Endothelial cell of umbilical vein (primary cell): ENCODE data around the gene GORASP1. TPM values are rescaled to one million over a fixed set of nuclear protein-coding genes. Genes with fewer than 3 reads are reported as not detected.

Experiments
- BruUV-seq: library from RNA; stranded (reverse); fragments of 400-500 nt; replicated peaks from 2 replicates; lab custom pipeline; 2021; lab: Mats Ljungman, UMichigan
- CTCF ChIA-PET: fragments of 300-600, 350-600 bp; sonication (Branson Sonifier 250); formaldehyde crosslinking; loops from one replicate; lab custom pipeline; 2021; ENCODE audit warnings: antibody characterized with exemption, inconsistent platforms; lab: Charles Lee
- POLR2A ChIA-PET: fragments of 300-600, 350-600 bp; sonication (Branson Sonifier 250); formaldehyde crosslinking; loops from one replicate; lab custom pipeline; 2021; ENCODE audit warnings: antibody characterized with exemption, inconsistent platforms; lab: Charles Lee
- DNase-seq: peaks from one replicate; pipeline ENCODE4 v3.0.0-alpha.2; 2011; ENCODE audit warnings: low read depth, low spot score
- FAIRE-seq: peaks from 2 replicates; lab custom pipeline; 2011; peaks lifted over from hg19 to GRCh38; lab: Jason Lieb, UNC
- H2AFZ ChIP-seq: 2 replicates; pipeline ENCODE4 v1.6.0; 2012; ENCODE audit warnings: low read depth, low read length, control low read depth, inconsistent platforms
- H3K27ac ChIP-seq: 2 replicates; pipeline ENCODE4 v1.5.1; 2011; ENCODE audit warnings: low read depth, mild to moderate bottlenecking, control low read depth, low read length, moderate library complexity; ENCODE audit not compliant: insufficient read depth
- H3K27me3 ChIP-seq, 2 experiments: 2 replicates each; pipeline versions ENCODE4 v1.6.0 to v1.6.1; 2011; ENCODE audit warnings: low read length in 2 of 2, mixed read lengths in 1 of 2; ENCODE audit not compliant: control insufficient read depth in 2 of 2, insufficient read depth in 2 of 2
- H3K36me3 ChIP-seq, 2 experiments: 2 replicates in 1 of 2; 3 replicates in 1 of 2; pipeline ENCODE4 v1.5.1; 2011; ENCODE audit warnings: low read length in 2 of 2, mild to moderate bottlenecking in 1 of 2, moderate library complexity in 1 of 2; ENCODE audit not compliant: control insufficient read depth in 2 of 2, insufficient read depth in 2 of 2; ENCODE audit errors: extremely low read depth in 1 of 2
- H3K4me1 ChIP-seq: 3 replicates; pipeline ENCODE4 v1.5.1; 2011; ENCODE audit warnings: mild to moderate bottlenecking, low read length; ENCODE audit not compliant: control insufficient read depth, insufficient read depth; ENCODE audit errors: extremely low read depth
- H3K4me2 ChIP-seq: 2 replicates; pipeline ENCODE4 v1.6.1; 2011; ENCODE audit warnings: low read length, control low read depth, mixed read lengths; ENCODE audit not compliant: insufficient read depth
- H3K4me3 ChIP-seq, 3 experiments: fragments of 200-600 bp in 1 of 3; sonication (generic), shearing (Covaris generic) in 1 of 3; replicated peaks in 1 of 3; 2 replicates each; pipeline ENCODE4 v1.5.1; 2011 to 2016; ENCODE audit warnings: control low read depth in 3 of 3, low read length in 3 of 3, mild to moderate bottlenecking in 2 of 3, inconsistent platforms in 1 of 3, low read depth in 1 of 3, moderate library complexity in 1 of 3; ENCODE audit not compliant: insufficient read depth in 1 of 3
- H3K79me2 ChIP-seq: 2 replicates; pipeline ENCODE4 v1.6.0; 2012; ENCODE audit warnings: low read length, inconsistent platforms; ENCODE audit not compliant: control insufficient read depth, insufficient read depth
- H3K9ac ChIP-seq: replicated peaks from 2 replicates; pipeline ENCODE3; 2011; ENCODE audit warnings: low read length, control low read depth; ENCODE audit not compliant: insufficient read depth; ENCODE audit errors: extremely low read depth
- H3K9me1 ChIP-seq: replicated peaks from 3 replicates; pipeline ENCODE4 v1.6.0; 2011; ENCODE audit warnings: mild to moderate bottlenecking, low read length; ENCODE audit not compliant: control insufficient read depth, insufficient read depth; ENCODE audit errors: extremely low read depth
- H3K9me3 ChIP-seq: replicated peaks from 2 replicates; pipeline ENCODE4 v1.5.1; 2012; ENCODE audit warnings: low read length, inconsistent platforms; ENCODE audit not compliant: control insufficient read depth, insufficient read depth
- H4K20me1 ChIP-seq: replicated peaks from 2 replicates; pipeline ENCODE3; 2011; ENCODE audit warnings: mild to moderate bottlenecking, low read length; ENCODE audit not compliant: control insufficient read depth, insufficient read depth; ENCODE audit errors: extremely low read depth
- FOS ChIP-seq: IDR thresholded peaks from 2 replicates; pipeline ENCODE4 v1.6.1; 2011; ENCODE audit warnings: mild to moderate bottlenecking, low read length, moderate library complexity, borderline replicate concordance; ENCODE audit not compliant: insufficient read depth
- POLR2A ChIP-seq: IDR thresholded peaks from 2 replicates; pipeline ENCODE4 v1.6.1; 2012; ENCODE audit warnings: low read depth, mild to moderate bottlenecking, control low read depth, low read length
- POLR2AphosphoS5 ChIP-seq: IDR thresholded peaks from 2 replicates; pipeline ENCODE4 v1.6.1; 2012; ENCODE audit warnings: low read depth, mild to moderate bottlenecking, control low read depth, low read length, moderate library complexity; ENCODE audit not compliant: insufficient read depth
- dilution Hi-C: fragments of 300-500 bp; cut with MboI; formaldehyde crosslinking; loops from one replicate; pipeline ENCODE4 v1.15.0; 2019; ENCODE audit warnings: low sequenced_read_pairs; ENCODE audit not compliant: extremely low pct_ligation_motif_present
- intact Hi-C: fragments of 100-400 bp; cut with micrococcal nuclease; formaldehyde crosslinking; loops from one replicate; pipeline ENCODE4 v1.10.0; 2022
- polyA plus RNA-seq, 4 experiments: library from polyadenylated mRNA; depleted of rRNA in 3 of 4; stranded (reverse) in 3 of 4; unstranded in 1 of 4; fragments of >200 nt; gene quantifications; 2 replicates each; pipeline versions ENCODE4 v1.2.1 to v1.2.3, GENCODE V29; 2011 to 2012; ENCODE audit warnings: missing spikeins in 1 of 4
- total RNA-seq: library from RNA; stranded (reverse); gene quantifications from 2 replicates; pipeline ENCODE4 v1.2.3, GENCODE V29; 2021

GORASP1 gene
- total and polyA plus RNA-seq, 2 donors (not counting 3 experiments of a cell fraction or from before 2014, with no cell fraction given), result 62.5 to 68.0 TPM

DNA sequence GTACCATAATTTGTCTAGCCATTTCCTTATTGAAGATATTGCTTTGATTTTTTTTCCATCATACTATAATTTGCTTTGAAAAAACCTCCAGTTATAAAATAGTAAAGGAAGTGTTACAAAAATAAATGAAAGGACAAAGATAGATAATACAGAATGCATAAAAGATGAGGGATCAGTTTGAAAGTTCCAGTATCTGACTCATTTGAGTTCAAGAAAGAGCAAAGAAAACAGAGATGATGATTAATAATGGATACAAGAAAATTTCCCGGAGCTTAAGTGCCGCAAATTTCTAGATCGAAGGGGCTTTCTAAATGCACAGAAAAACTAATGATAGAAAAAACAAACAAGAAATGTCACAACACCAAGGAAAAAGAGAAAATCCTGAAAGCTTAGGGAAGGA is 51.3 kb downstream of the GORASP1 start:
- H4K20me1 ChIP-seq, result no peaks in the 10 kb centered on the region
- no peak overlapping the region for H2AFZ ChIP-seq
- TF ChIP-seq POLR2A (no peak), POLR2AphosphoS5 (no peak)
- no peaks in the 10 kb centered on the region for H3K27me3 ChIP-seq
- H3K4me2 ChIP-seq, result peak overlapping the region; percentile 25
- no peak overlapping the region for H3K4me3 ChIP-seq
- H3K9me3 ChIP-seq, result no peaks in the 10 kb centered on the region
- DNase-seq, result no peak
- POLR2A ChIA-PET, result no interaction called here
- CTCF ChIA-PET, result no interaction called here
- H3K9ac ChIP-seq, result no peak overlapping the region
- BruUV-seq, result no TSS peak
- H3K36me3 ChIP-seq, result no peaks in the 10 kb centered on the region
- intact Hi-C loops (no loop called here), dilution Hi-C loops (no loop called here)
- no peak overlapping the region for H3K27ac ChIP-seq
- no peaks in the 10 kb centered on the region for H3K9me1 ChIP-seq
- FAIRE-seq, result no peak
- H3K79me2 ChIP-seq, result peaks cover 3% of the 10 kb centered on the region
- H3K4me1 ChIP-seq, result peaks cover 6% of the 10 kb centered on the region

DNA sequence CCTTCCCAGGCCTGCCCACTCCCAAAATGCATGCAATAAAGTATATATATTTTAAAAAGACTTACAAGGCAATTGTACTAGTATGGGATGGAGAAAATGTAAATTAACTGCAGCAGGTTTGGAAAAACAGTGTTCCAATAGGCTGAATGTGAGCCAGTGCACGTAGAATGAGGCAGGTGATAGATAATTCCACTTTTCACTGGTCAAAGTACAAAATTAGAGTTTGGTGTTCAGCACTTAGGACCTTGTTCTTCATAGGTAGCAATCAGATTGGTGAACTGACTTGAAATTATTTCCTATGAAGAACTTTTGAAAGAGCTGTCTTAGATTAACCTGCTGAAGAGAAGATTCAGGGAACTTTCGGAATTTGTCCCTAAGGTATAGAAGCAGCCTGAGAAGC is 53.7 kb downstream of the GORASP1 start:
- ChIA-PET CTCF (no interaction called here), POLR2A (no interaction called here)
- Histone ChIP-seq H3K36me3 (no peaks in the 10 kb centered on the region), H4K20me1 (no peaks in the 10 kb centered on the region), H2AFZ (no peak overlapping the region), H3K79me2 (peaks cover 1% of the 10 kb centered on the region), H3K9ac (no peak overlapping the region), H3K27ac (no peak overlapping the region), H3K4me1 (peaks cover 6% of the 10 kb centered on the region), H3K27me3 (peaks cover 2 to 4% of the 10 kb centered on the region in 2 experiments), H3K9me1 (no peaks in the 10 kb centered on the region), H3K4me3 (no peak overlapping the region), H3K4me2 (no peak overlapping the region), H3K9me3 (no peaks in the 10 kb centered on the region)
- TF ChIP-seq FOS, result no peak
- DNase-seq (no peak), FAIRE-seq (no peak)
- dilution Hi-C loops (no loop called here), intact Hi-C loops (loop anchor here (5.0 kb wide), 1 partner anchor 124 kb away; no protein-coding TSS in a partner anchor)
- BruUV-seq, result no TSS peak
